ENCODE results near the gene KCNJ14.

The KCNJ14 gene

GRCh38 chr19:48445606-48446481 lies 9.5 kb upstream of the KCNJ14 start, which contains the start of gene GRWD1:
Gene GRWD1 (plus strand): TSS chr19:48445983. CDS start chr19:48446006, 23 bp downstream.
- peak; percentile 96 for DNase-seq

GRCh38 chr19:48446579-48446978 lies 8.8 kb upstream of the KCNJ14 start:
- DNase-seq = no peak

- no peak for DNase-seq
Measured at GRCh38 chr19:48448563-48448962, 6.8 kb upstream of the KCNJ14 start.

GRCh38 chr19:48450441-48450840 lies 4.9 kb upstream of the KCNJ14 start:
- no peak for DNase-seq

- DNase-seq = no peak
Measured at GRCh38 chr19:48450863-48451262, 4.5 kb upstream of the KCNJ14 start.

- DNase-seq = no peak
Measured at GRCh38 chr19:48451624-48452023, 3.8 kb upstream of the KCNJ14 start.

GRCh38 chr19:48452289-48453190 lies 2.8 kb upstream of the KCNJ14 start:
- no peak for DNase-seq

GRCh38 chr19:48454150-48454730 lies 1.1 kb upstream of the KCNJ14 start:
- DNase-seq = no peak

GRCh38 chr19:48455908-48456562 lies 661 bp downstream of the KCNJ14 start:
- DNase-seq = no peak

- no peak for DNase-seq
Measured at GRCh38 chr19:48456864-48457263, 1.5 kb downstream of the KCNJ14 start.

- no peak for DNase-seq
Measured at GRCh38 chr19:48458016-48458415, 2.6 kb downstream of the KCNJ14 start.

GRCh38 chr19:48461651-48461981 lies 6.2 kb downstream of the KCNJ14 start:
- no peak for DNase-seq

- no peak for DNase-seq
Measured at GRCh38 chr19:48461982-48462655, 6.7 kb downstream of the KCNJ14 start.

- DNase-seq = no peak
Measured at GRCh38 chr19:48465215-48465614, 9.8 kb downstream of the KCNJ14 start.

GRCh38 chr19:48466561-48467325 lies 11.4 kb downstream of the KCNJ14 start:
- DNase-seq = no peak

- peak; percentile 100 for DNase-seq
Measured at GRCh38 chr19:48468772-48469288, 13.5 kb downstream of the KCNJ14 start.

- DNase-seq = peak; percentile 78
Measured at GRCh38 chr19:48469289-48469881, 14.0 kb downstream of the KCNJ14 start, which contains the start of gene CYTH2. Gene CYTH2 (plus strand): TSS chr19:48469369. CDS start chr19:48469508, 139 bp downstream.

GRCh38 chr19:48469934-48470680 lies 14.7 kb downstream of the KCNJ14 start:
- DNase-seq = no peak

- DNase-seq = no peak
Measured at GRCh38 chr19:48470856-48471255, 15.5 kb downstream of the KCNJ14 start.

GRCh38 chr19:48471836-48472235 lies 16.5 kb downstream of the KCNJ14 start:
- DNase-seq = no peak

Data from CD4-positive, alpha-beta T cell treated with Interleukin-10 for 1 hour (primary cell).